ENCODE measurements around the gene PRPF6.

The PRPF6 gene

GRCh38 chr20:64015635-64016034 is 34.7 kb downstream of the PRPF6 start:
- Histone ChIP-seq H3K9me3 (ENCODE audit: insufficient read depth, low read depth, low read length) (no peaks in the 10 kb centered on the region), H3K27me3 (ENCODE audit: insufficient read depth, low read length) (no peaks in the 10 kb centered on the region), H3K4me1 (ENCODE audit: insufficient read depth, low read length) (no peaks in the 10 kb centered on the region), H3K9ac (ENCODE audit: low read depth, low read length) (no peak overlapping the region), H3K4me3 (ENCODE audit: low read length) (no peak overlapping the region), H3K27ac (ENCODE audit: low read length) (no peak overlapping the region), H3K36me3 (ENCODE audit: insufficient read depth, low read depth, low read length) (peaks cover 73% of the 10 kb centered on the region)

GRCh38 chr20:64021124-64021975 is 40.4 kb downstream of the PRPF6 start:
- Histone ChIP-seq H3K9me3 (ENCODE audit: insufficient read depth, low read depth, low read length) (no peaks in the 10 kb centered on the region), H3K36me3 (ENCODE audit: insufficient read depth, low read depth, low read length) (peaks cover 86% of the 10 kb centered on the region), H3K9ac (ENCODE audit: low read depth, low read length) (no peak overlapping the region), H3K27ac (ENCODE audit: low read length) (no peak overlapping the region), H3K4me3 (ENCODE audit: low read length) (no peak overlapping the region), H3K27me3 (ENCODE audit: insufficient read depth, low read length) (no peaks in the 10 kb centered on the region), H3K4me1 (ENCODE audit: insufficient read depth, low read length) (no peaks in the 10 kb centered on the region)

- H3K36me3 ChIP-seq (ENCODE audit: insufficient read depth, low read depth, low read length): peaks cover 92% of the 10 kb centered on the region
- no peaks in the 10 kb centered on the region for H3K9me3 ChIP-seq (ENCODE audit: insufficient read depth, low read depth, low read length)
- no peak overlapping the region for H3K4me3 ChIP-seq (ENCODE audit: low read length)
- H3K27ac ChIP-seq (ENCODE audit: low read length): no peak overlapping the region
- no peak overlapping the region for H3K9ac ChIP-seq (ENCODE audit: low read depth, low read length)
- no peaks in the 10 kb centered on the region for H3K4me1 ChIP-seq (ENCODE audit: insufficient read depth, low read length)
- no peaks in the 10 kb centered on the region for H3K27me3 ChIP-seq (ENCODE audit: insufficient read depth, low read length)
Measured at GRCh38 chr20:64022671-64023360, 41.9 kb downstream of the PRPF6 start.

GRCh38 chr20:64023361-64024140 is 42.6 kb downstream of the PRPF6 start:
- Histone ChIP-seq H3K27me3 (ENCODE audit: insufficient read depth, low read length) (no peaks in the 10 kb centered on the region), H3K4me3 (ENCODE audit: low read length) (no peak overlapping the region), H3K36me3 (ENCODE audit: insufficient read depth, low read depth, low read length) (peaks cover 93% of the 10 kb centered on the region), H3K27ac (ENCODE audit: low read length) (no peak overlapping the region), H3K9me3 (ENCODE audit: insufficient read depth, low read depth, low read length) (no peaks in the 10 kb centered on the region), H3K9ac (ENCODE audit: low read depth, low read length) (no peak overlapping the region), H3K4me1 (ENCODE audit: insufficient read depth, low read length) (no peaks in the 10 kb centered on the region)

GRCh38 chr20:64024141-64024990 is 43.4 kb downstream of the PRPF6 start:
- Histone ChIP-seq H3K9me3 (ENCODE audit: insufficient read depth, low read depth, low read length) (no peaks in the 10 kb centered on the region), H3K36me3 (ENCODE audit: insufficient read depth, low read depth, low read length) (peaks cover 92% of the 10 kb centered on the region), H3K27ac (ENCODE audit: low read length) (no peak overlapping the region)

GRCh38 chr20:64025101-64025825 is 44.3 kb downstream of the PRPF6 start:
- no peaks in the 10 kb centered on the region for H3K27me3 ChIP-seq (ENCODE audit: insufficient read depth, low read length)
- peaks cover 93% of the 10 kb centered on the region for H3K36me3 ChIP-seq (ENCODE audit: insufficient read depth, low read depth, low read length)
- H3K9ac ChIP-seq (ENCODE audit: low read depth, low read length): no peak overlapping the region
- no peak overlapping the region for H3K4me3 ChIP-seq (ENCODE audit: low read length)
- H3K9me3 ChIP-seq (ENCODE audit: insufficient read depth, low read depth, low read length): no peaks in the 10 kb centered on the region
- no peaks in the 10 kb centered on the region for H3K4me1 ChIP-seq (ENCODE audit: insufficient read depth, low read length)
- H3K27ac ChIP-seq (ENCODE audit: low read length): no peak overlapping the region

More at GRCh38 chr20:64024141-64024990, 43.4 kb downstream of the PRPF6 start:
- Histone ChIP-seq H3K4me1 (ENCODE audit: insufficient read depth, low read length) (no peaks in the 10 kb centered on the region), H3K27me3 (ENCODE audit: insufficient read depth, low read length) (no peaks in the 10 kb centered on the region), H3K9ac (ENCODE audit: low read depth, low read length) (no peak overlapping the region), H3K4me3 (ENCODE audit: low read length) (no peak overlapping the region)

- Histone ChIP-seq H3K9me3 (ENCODE audit: insufficient read depth, low read depth, low read length) (no peaks in the 10 kb centered on the region), H3K36me3 (ENCODE audit: insufficient read depth, low read depth, low read length) (peaks cover 98% of the 10 kb centered on the region), H3K27me3 (ENCODE audit: insufficient read depth, low read length) (no peaks in the 10 kb centered on the region), H3K4me1 (ENCODE audit: insufficient read depth, low read length) (no peaks in the 10 kb centered on the region), H3K27ac (ENCODE audit: low read length) (no peak overlapping the region), H3K4me3 (ENCODE audit: low read length) (no peak overlapping the region), H3K9ac (ENCODE audit: low read depth, low read length) (no peak overlapping the region)
Measured at GRCh38 chr20:64025826-64026412, 45.0 kb downstream of the PRPF6 start.

- Histone ChIP-seq H3K27me3 (ENCODE audit: insufficient read depth, low read length) (no peaks in the 10 kb centered on the region), H3K9ac (ENCODE audit: low read depth, low read length) (no peak overlapping the region), H3K4me1 (ENCODE audit: insufficient read depth, low read length) (no peaks in the 10 kb centered on the region), H3K4me3 (ENCODE audit: low read length) (no peak overlapping the region), H3K36me3 (ENCODE audit: insufficient read depth, low read depth, low read length) (peaks cover 94% of the 10 kb centered on the region), H3K27ac (ENCODE audit: low read length) (no peak overlapping the region), H3K9me3 (ENCODE audit: insufficient read depth, low read depth, low read length) (no peaks in the 10 kb centered on the region)
Measured at GRCh38 chr20:64027981-64028685, 47.2 kb downstream of the PRPF6 start.

GRCh38 chr20:64029293-64030117 is 48.6 kb downstream of the PRPF6 start:
- peaks cover 81% of the 10 kb centered on the region for H3K36me3 ChIP-seq (ENCODE audit: insufficient read depth, low read depth, low read length)
- H3K4me3 ChIP-seq (ENCODE audit: low read length): no peak overlapping the region
- no peaks in the 10 kb centered on the region for H3K27me3 ChIP-seq (ENCODE audit: insufficient read depth, low read length)
- no peak overlapping the region for H3K9ac ChIP-seq (ENCODE audit: low read depth, low read length)
- H3K4me1 ChIP-seq (ENCODE audit: insufficient read depth, low read length): no peaks in the 10 kb centered on the region
- H3K27ac ChIP-seq (ENCODE audit: low read length): no peak overlapping the region
- no peaks in the 10 kb centered on the region for H3K9me3 ChIP-seq (ENCODE audit: insufficient read depth, low read depth, low read length)
